GM21723 (cell line): ENCODE measurements around the gene ABCG2.
"Not testable (repeated sequence)": the region's sequence is repeated elsewhere in the genome, so short reads cannot be mapped to it uniquely, and the experiment has no call there.

Source experiments
- ATAC-seq: cut with Tn5 transposase; IDR thresholded peaks from one replicate; pipeline ENCODE4 v1.9.1; 2021; ENCODE audit warnings: mild to moderate bottlenecking, moderate library complexity; ENCODE audit not compliant: unreplicated experiment

The ABCG2 gene

GRCh38 chr4:88169298-88169697, 10.9 kb upstream of the ABCG2 start:
- no peak for ATAC-seq

- ATAC-seq: no peak
Observed at GRCh38 chr4:88166608-88167007, 8.2 kb upstream of the ABCG2 start.

- ATAC-seq: no peak
Observed at GRCh38 chr4:88163336-88163735, 4.9 kb upstream of the ABCG2 start.

- ATAC-seq: no peak
Observed at GRCh38 chr4:88162626-88163025, 4.2 kb upstream of the ABCG2 start.

GRCh38 chr4:88159229-88159725, 838 bp upstream of the ABCG2 start:
- no peak for ATAC-seq

GRCh38 chr4:88158038-88158488, 376 bp downstream of the ABCG2 start:
- ATAC-seq: peak; percentile 55

- ATAC-seq: not testable (repeated sequence)
Observed at GRCh38 chr4:88152331-88152730, 6.1 kb downstream of the ABCG2 start.

GRCh38 chr4:88148560-88148959, 9.9 kb downstream of the ABCG2 start:
- no peak for ATAC-seq

GRCh38 chr4:88147799-88148217, 10.6 kb downstream of the ABCG2 start:
- no peak for ATAC-seq

GRCh38 chr4:88146891-88147290, 11.5 kb downstream of the ABCG2 start:
- no peak for ATAC-seq

- no peak for ATAC-seq
Observed at GRCh38 chr4:88144866-88145300, 13.6 kb downstream of the ABCG2 start.

- ATAC-seq: no peak
Observed at GRCh38 chr4:88144048-88144447, 14.4 kb downstream of the ABCG2 start.

- ATAC-seq: no peak
Observed at GRCh38 chr4:88143504-88143903, 14.9 kb downstream of the ABCG2 start.

- no peak for ATAC-seq
Observed at GRCh38 chr4:88138561-88138960, 19.9 kb downstream of the ABCG2 start.

- ATAC-seq: no peak
Observed at GRCh38 chr4:88137112-88137511, 21.3 kb downstream of the ABCG2 start.

GRCh38 chr4:88136249-88136648, 22.2 kb downstream of the ABCG2 start:
- no peak for ATAC-seq

GRCh38 chr4:88135356-88135663, 23.1 kb downstream of the ABCG2 start:
- ATAC-seq: no peak

- no peak for ATAC-seq
Observed at GRCh38 chr4:88134536-88135355, 23.7 kb downstream of the ABCG2 start.

- ATAC-seq: no peak
Observed at GRCh38 chr4:88134111-88134510, 24.3 kb downstream of the ABCG2 start.

- no peak for ATAC-seq
Observed at GRCh38 chr4:88130544-88131305, 27.7 kb downstream of the ABCG2 start.

- ATAC-seq: no peak
Observed at GRCh38 chr4:88130003-88130402, 28.4 kb downstream of the ABCG2 start.

GRCh38 chr4:88122260-88122659, 36.2 kb downstream of the ABCG2 start:
- ATAC-seq: not testable (repeated sequence)
